GDM1 (cell line): ENCODE measurements around the gene NUDT14.
A peak's percentile ranks its signal among the peaks of the same experiment; 100 is the strongest.

ENCODE experiments used
- DNase-seq: peaks from one replicate; lab custom pipeline; 2025; lab: John Stamatoyannopoulos, UW

Gene NUDT14

GRCh38 chr14:105212541-105213300 lies 31.6 kb upstream of the NUDT14 start:
- DNase-seq: no peak

- DNase-seq: no peak
Measured at GRCh38 chr14:105211758-105212089, 30.6 kb upstream of the NUDT14 start.

- DNase-seq: no peak
Measured at GRCh38 chr14:105211086-105211757, 30.1 kb upstream of the NUDT14 start.

GRCh38 chr14:105210266-105211025 lies 29.3 kb upstream of the NUDT14 start:
- DNase-seq: no peak

GRCh38 chr14:105209646-105210045 lies 28.5 kb upstream of the NUDT14 start:
- DNase-seq: no peak

- no peak for DNase-seq
Measured at GRCh38 chr14:105209091-105209490, 28.0 kb upstream of the NUDT14 start.

- no peak for DNase-seq
Measured at GRCh38 chr14:105208738-105209075, 27.6 kb upstream of the NUDT14 start.

GRCh38 chr14:105207996-105208737 lies 27.1 kb upstream of the NUDT14 start:
- DNase-seq: no peak

- DNase-seq: no peak
Measured at GRCh38 chr14:105207460-105207901, 26.4 kb upstream of the NUDT14 start.

- DNase-seq: no peak
Measured at GRCh38 chr14:105206873-105207272, 25.8 kb upstream of the NUDT14 start.

GRCh38 chr14:105205673-105206208 lies 24.6 kb upstream of the NUDT14 start:
- DNase-seq: no peak

GRCh38 chr14:105204931-105205672 lies 24.0 kb upstream of the NUDT14 start:
- DNase-seq: no peak

GRCh38 chr14:105204206-105204930 lies 23.3 kb upstream of the NUDT14 start:
- DNase-seq: no peak

- DNase-seq: no peak
Measured at GRCh38 chr14:105203701-105204100, 22.6 kb upstream of the NUDT14 start.

GRCh38 chr14:105203057-105203531 lies 22.0 kb upstream of the NUDT14 start:
- no peak for DNase-seq

- peak; percentile 89 for DNase-seq
Measured at GRCh38 chr14:105201925-105202513, 20.9 kb upstream of the NUDT14 start.

GRCh38 chr14:105201156-105201924 lies 20.2 kb upstream of the NUDT14 start:
- DNase-seq: no peak

GRCh38 chr14:105200641-105201040 lies 19.5 kb upstream of the NUDT14 start:
- DNase-seq: no peak

- DNase-seq: no peak
Measured at GRCh38 chr14:105200074-105200473, 19.0 kb upstream of the NUDT14 start.
